ENCODE data around the gene UBTD2.

- TF ChIP-seq CTCF (conservative IDR thresholded peaks at IDR 0.05; ENCODE audit: low read depth, low read length) = no peak
- TF ChIP-seq EZH2 (IDR thresholded peaks at IDR 0.05; ENCODE audit: borderline replicate concordance, low read depth, low read length, poor library complexity, severe bottlenecking) = no peak
Measured at GRCh38 chr5:172319708-172320441, 36.3 kb upstream of the UBTD2 start.

Measured in A673 (cell line).